CD4-positive, alpha-beta T cell (primary cell): Measurements from ENCODE around the gene TEX19. TPM values are rescaled to one million over a fixed set of nuclear protein-coding genes. Genes with fewer than 3 reads are reported as not detected.
A peak's percentile ranks its signal among the peaks of the same experiment; 100 is the strongest.

ENCODE experiments used
- ATAC-seq: fragments of 200-7000 bp; cut with Tn5 transposase; one replicate; pipeline ENCODE4 v1.10.0; 2022; ENCODE audit warnings: mild to moderate bottlenecking; ENCODE audit not compliant: poor library complexity
- CTCF ChIA-PET: fragments of 350-600 bp; sonication (Branson Sonifier 250); formaldehyde crosslinking; loops from one replicate; lab custom pipeline; 2021; ENCODE audit warnings: antibody characterized with exemption, inconsistent platforms; lab: Charles Lee
- POLR2A ChIA-PET: fragments of 350-600 bp; sonication (Branson Sonifier 250); formaldehyde crosslinking; loops from one replicate; lab custom pipeline; 2021; ENCODE audit warnings: antibody characterized with exemption, inconsistent platforms; lab: Charles Lee
- DNase-seq, 14 experiments: peaks; one replicate each; pipeline ENCODE4 v3.0.0-alpha.2; 2013 to 2020; ENCODE audit warnings: mixed read lengths in 2 of 14
- H3K27ac ChIP-seq, 2 donors: one replicate each; pipeline versions ENCODE4 v1.5.1 to v1.7.0; 2013; ENCODE audit warnings: low read length in 2 of 2, low read depth in 1 of 2, mild to moderate bottlenecking in 1 of 2
- H3K27me3 ChIP-seq, 2 experiments: 1 replicate in 1 of 2; 2 replicates in 1 of 2; pipeline versions ENCODE4 v1.6.1 to v1.7.0; 2013; ENCODE audit warnings: low read length in 2 of 2, control low read depth in 1 of 2, mild to moderate bottlenecking in 1 of 2, moderate library complexity in 1 of 2; ENCODE audit not compliant: insufficient read depth in 2 of 2, control insufficient read depth in 1 of 2
- H3K36me3 ChIP-seq: one replicate; pipeline ENCODE4 v1.6.1; 2013; ENCODE audit warnings: low read length, control low read depth; ENCODE audit not compliant: insufficient read depth
- H3K4me1 ChIP-seq: one replicate; pipeline ENCODE4 v1.6.1; 2013; ENCODE audit warnings: low read length, control low read depth; ENCODE audit not compliant: insufficient read depth
- H3K4me3 ChIP-seq: one replicate; pipeline ENCODE4 v1.5.1; 2013; ENCODE audit warnings: mild to moderate bottlenecking, low read length, moderate library complexity
- H3K9me3 ChIP-seq, 2 experiments: 1 replicate in 1 of 2; 2 replicates in 1 of 2; pipeline versions ENCODE4 v1.6.1 to v1.7.0; 2013; ENCODE audit warnings: low read length in 2 of 2, mild to moderate bottlenecking in 2 of 2, control low read depth in 1 of 2, moderate library complexity in 1 of 2; ENCODE audit not compliant: control insufficient read depth in 1 of 2, insufficient read depth in 1 of 2
- H3K27ac Mint-ChIP-seq: one replicate; pipeline ENCODE4 v1.8.0; 2020; ENCODE audit warnings: mixed read lengths
- H3K27me3 Mint-ChIP-seq: one replicate; pipeline ENCODE4 v1.8.0; 2021; ENCODE audit warnings: mixed read lengths
- H3K36me3 Mint-ChIP-seq: one replicate; pipeline ENCODE4 v1.8.0; 2021; ENCODE audit warnings: low read depth, mixed read lengths
- H3K4me1 Mint-ChIP-seq: one replicate; pipeline ENCODE4 v1.8.0; 2021; ENCODE audit warnings: low read depth, mixed read lengths
- H3K4me3 Mint-ChIP-seq: one replicate; pipeline ENCODE4 v1.8.0; 2020; ENCODE audit warnings: mild to moderate bottlenecking, mixed read lengths
- H3K9me3 Mint-ChIP-seq: one replicate; pipeline ENCODE4 v1.8.0; 2020; ENCODE audit warnings: mixed read lengths
- intact Hi-C, 2 experiments: fragments of 100-400 bp; cut with DNase I in 1 of 2; cut with micrococcal nuclease in 1 of 2; formaldehyde crosslinking; loops; one replicate each; pipeline versions ENCODE4 v1.15.1 to v1.9.0; 2023 to 2025; cut with DNase I, micrococcal nuclease
- total RNA-seq, 174 experiments: library from RNA in 2 of 174; stranded (reverse) in 2 of 174; gene quantifications; one replicate each; pipeline ENCODE4 v1.2.3 and lab custom pipeline; 2021 to 2026
- TF ChIP-seq, protein P1 (sequence below): fragments of 200-600 bp; IDR thresholded peaks from one replicate; pipeline ENCODE4 v1.8.0; 2022; ENCODE audit warnings: antibody characterized with exemption, mild to moderate bottlenecking

The TEX19 gene
- total RNA-seq, 2 experiments from 2014 or later: not detected

DNA sequence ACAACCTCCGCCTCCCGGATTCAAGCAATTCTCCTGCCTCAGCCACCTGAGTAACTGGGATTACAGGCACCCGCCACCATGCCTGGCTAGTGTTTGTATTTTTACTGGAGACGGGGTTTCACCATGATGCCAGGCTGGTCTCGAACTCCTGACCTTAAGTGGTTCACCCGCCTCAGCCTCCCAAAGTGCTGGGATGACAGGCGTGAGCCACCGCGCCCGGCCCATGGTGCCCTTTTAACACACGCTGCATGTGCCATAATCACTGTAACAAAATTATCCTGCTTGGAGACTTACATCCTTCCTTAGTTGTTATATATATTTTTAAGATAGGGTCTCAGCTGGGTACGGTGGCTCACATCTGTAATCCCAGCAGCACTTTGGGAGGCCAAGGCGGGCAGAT, 47.1 kb upstream of the TEX19 start:
- no peak overlapping the region for H3K27ac ChIP-seq
- CTCF ChIA-PET: interaction anchor here (1.4 kb wide), 1 partner anchor 11 kb away, joined by 5 read pairs; no protein-coding TSS in a partner anchor
- POLR2A ChIA-PET: interaction anchor here (1.0 to 6.4 kb wide), 3 partner anchors 9 to 12 kb away, joined by 3 to 157 read pairs (median 3); no protein-coding TSS in a partner anchor
- H3K4me3 ChIP-seq: no peak overlapping the region
- peaks cover 34% of the 10 kb centered on the region for H3K4me1 ChIP-seq
- Mint-ChIP-seq H3K27me3 (no peaks in the 10 kb centered on the region), H3K4me3 (no peak overlapping the region), H3K9me3 (no peaks in the 10 kb centered on the region), H3K4me1 (peaks cover 30% of the 10 kb centered on the region), H3K36me3 (peaks cover 27% of the 10 kb centered on the region), H3K27ac (no peak overlapping the region)
- H3K27me3 ChIP-seq: no peaks in the 10 kb centered on the region
- TF ChIP-seq, protein P1, sequence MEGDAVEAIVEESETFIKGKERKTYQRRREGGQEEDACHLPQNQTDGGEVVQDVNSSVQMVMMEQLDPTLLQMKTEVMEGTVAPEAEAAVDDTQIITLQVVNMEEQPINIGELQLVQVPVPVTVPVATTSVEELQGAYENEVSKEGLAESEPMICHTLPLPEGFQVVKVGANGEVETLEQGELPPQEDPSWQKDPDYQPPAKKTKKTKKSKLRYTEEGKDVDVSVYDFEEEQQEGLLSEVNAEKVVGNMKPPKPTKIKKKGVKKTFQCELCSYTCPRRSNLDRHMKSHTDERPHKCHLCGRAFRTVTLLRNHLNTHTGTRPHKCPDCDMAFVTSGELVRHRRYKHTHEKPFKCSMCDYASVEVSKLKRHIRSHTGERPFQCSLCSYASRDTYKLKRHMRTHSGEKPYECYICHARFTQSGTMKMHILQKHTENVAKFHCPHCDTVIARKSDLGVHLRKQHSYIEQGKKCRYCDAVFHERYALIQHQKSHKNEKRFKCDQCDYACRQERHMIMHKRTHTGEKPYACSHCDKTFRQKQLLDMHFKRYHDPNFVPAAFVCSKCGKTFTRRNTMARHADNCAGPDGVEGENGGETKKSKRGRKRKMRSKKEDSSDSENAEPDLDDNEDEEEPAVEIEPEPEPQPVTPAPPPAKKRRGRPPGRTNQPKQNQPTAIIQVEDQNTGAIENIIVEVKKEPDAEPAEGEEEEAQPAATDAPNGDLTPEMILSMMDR: no peak
- no peaks in the 10 kb centered on the region for H3K9me3 ChIP-seq
- ATAC-seq (no peak), DNase-seq (no peak)
- intact Hi-C loops: no loop called here
- H3K36me3 ChIP-seq: peaks cover 11% of the 10 kb centered on the region

DNA sequence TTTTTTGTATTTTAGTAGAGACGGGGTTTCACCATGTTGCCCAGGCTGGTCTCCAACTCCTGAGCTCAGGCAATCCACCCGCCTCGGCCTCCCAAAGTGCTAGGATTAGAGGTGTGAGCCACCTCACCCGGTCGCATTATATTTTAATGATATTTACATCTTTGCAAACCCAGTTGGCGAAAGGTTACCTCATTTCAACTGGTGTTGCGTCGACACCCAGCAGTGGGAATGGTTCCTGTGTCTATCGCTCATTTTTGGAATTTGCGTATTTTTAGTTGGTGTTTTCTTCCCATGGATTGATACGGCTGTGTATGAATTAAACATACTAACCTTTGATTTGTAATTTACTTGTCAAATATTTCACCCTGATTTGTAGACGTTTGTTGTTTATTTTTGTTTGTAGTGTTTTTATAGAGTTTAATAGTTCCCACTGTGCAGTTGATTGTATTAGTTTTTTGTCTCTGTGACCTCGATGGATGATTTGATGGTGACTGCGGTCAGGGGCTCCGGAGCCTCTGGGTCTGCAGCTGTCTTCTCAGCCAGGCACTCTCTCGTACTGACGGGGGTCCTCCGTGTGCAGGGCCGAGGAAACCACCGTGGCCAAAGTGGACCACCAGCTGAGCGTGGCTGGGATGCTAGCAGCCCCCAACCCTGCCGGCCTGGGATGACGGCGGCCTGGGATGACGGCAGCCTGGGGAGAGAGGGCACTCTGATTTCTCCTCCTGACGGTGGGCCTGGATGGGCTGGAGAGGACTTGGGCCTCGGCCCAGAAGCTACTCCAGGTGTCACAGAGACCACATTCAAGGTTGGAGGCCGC, 45.6 kb upstream of the TEX19 start:
- TF ChIP-seq, protein P1: no peak
- Histone ChIP-seq H3K4me1 (peaks cover 46% of the 10 kb centered on the region), H3K9me3 (peaks cover 0 to 1% of the 10 kb centered on the region in 2 experiments), H3K27me3 (no peaks in the 10 kb centered on the region), H3K27ac (no peak overlapping the region), H3K4me3 (no peak overlapping the region), H3K36me3 (peaks cover 11% of the 10 kb centered on the region)
- no peaks in the 10 kb centered on the region for H3K27me3 Mint-ChIP-seq
- DNase-seq: no peak
- peak overlapping the region; percentile 82 for H3K4me3 Mint-ChIP-seq
- H3K9me3 Mint-ChIP-seq: no peaks in the 10 kb centered on the region
- POLR2A ChIA-PET: interaction anchor here (6.4 kb wide), 1 partner anchor 13 kb away, joined by 157 read pairs; no protein-coding TSS in a partner anchor
- H3K4me1 Mint-ChIP-seq: peaks cover 30% of the 10 kb centered on the region
- intact Hi-C loops: no loop called here
- ATAC-seq: no peak
- H3K36me3 Mint-ChIP-seq: peaks cover 27% of the 10 kb centered on the region
- peak overlapping the region; percentile 58 for H3K27ac Mint-ChIP-seq
- CTCF ChIA-PET: interaction anchor here (0.9 to 1.9 kb wide), 2 partner anchors 12 to 79 kb away, joined by 3 to 6 read pairs; no protein-coding TSS in a partner anchor

DNA sequence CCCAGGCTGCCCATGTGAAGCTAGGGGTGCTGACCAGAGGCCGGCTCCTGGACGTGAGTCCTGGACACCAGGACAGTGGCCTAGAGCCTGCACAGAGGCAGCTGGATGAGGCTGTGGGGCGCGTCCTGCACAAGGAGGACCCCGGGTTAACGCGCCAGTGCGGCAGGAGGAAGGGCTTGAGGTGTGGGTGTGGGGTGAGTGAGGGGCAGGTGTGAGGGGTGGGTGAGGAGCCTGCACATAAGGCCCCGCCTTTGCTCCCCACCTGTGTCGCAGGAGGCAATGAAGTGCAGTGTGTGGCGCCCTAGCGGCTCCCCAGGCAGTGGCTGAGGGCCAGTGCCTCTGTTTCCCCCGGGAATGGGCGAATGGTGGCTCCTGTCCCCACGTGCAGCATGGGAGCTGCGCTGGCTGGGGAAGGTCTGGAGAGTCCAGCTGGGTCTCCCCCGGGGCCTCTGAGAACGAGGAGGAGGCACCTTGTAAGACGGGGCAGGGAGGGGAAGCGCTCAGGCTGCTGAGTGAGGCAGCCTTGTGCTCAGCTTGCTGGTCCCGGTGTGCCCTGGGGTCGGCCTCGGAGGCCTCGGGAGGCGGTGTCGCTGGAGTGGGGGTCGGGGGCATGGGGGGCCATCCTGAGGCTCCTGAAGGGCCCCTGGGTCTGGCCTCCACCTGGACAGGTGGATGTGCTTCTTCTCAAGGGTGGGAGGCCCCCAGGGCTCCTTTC, 44.9 kb upstream of the TEX19 start:
- Histone ChIP-seq H3K9me3 (peaks cover 0 to 9% of the 10 kb centered on the region in 2 experiments), H3K27me3 (no peaks in the 10 kb centered on the region), H3K36me3 (peaks cover 11% of the 10 kb centered on the region), H3K4me1 (peaks cover 46% of the 10 kb centered on the region), H3K27ac (peak overlapping the region in 1 of 2 donors; percentile 48), H3K4me3 (no peak overlapping the region)
- H3K27me3 Mint-ChIP-seq: no peaks in the 10 kb centered on the region
- ChIA-PET POLR2A (interaction anchor here (6.4 kb wide), 1 partner anchor 14 kb away, joined by 157 read pairs; no protein-coding TSS in a partner anchor), CTCF (interaction anchor here (1.9 kb wide), 1 partner anchor 13 kb away, joined by 6 read pairs; no protein-coding TSS in a partner anchor)
- intact Hi-C loops: no loop called here
- no peaks in the 10 kb centered on the region for H3K9me3 Mint-ChIP-seq
- ATAC-seq: no peak
- peaks cover 30% of the 10 kb centered on the region for H3K4me1 Mint-ChIP-seq
- H3K4me3 Mint-ChIP-seq: peak overlapping the region; percentile 82
- H3K27ac Mint-ChIP-seq: peak overlapping the region; percentile 58
- DNase-seq: peak in 1 of 14 experiments; percentile 19
- TF ChIP-seq, protein P1: no peak
- H3K36me3 Mint-ChIP-seq: peaks cover 27% of the 10 kb centered on the region
